PC-9 (cell line): Measurements from ENCODE around the gene C16orf90.

Experiments
- CTCF ChIP-seq: fragments of 200-600 bp; sonication (generic); conservative IDR thresholded peaks from 2 replicates; pipeline ENCODE4 v1.6.1; 2017; ENCODE audit warnings: mixed run types, antibody characterized with exemption, mild to moderate bottlenecking, moderate library complexity
- EZH2 ChIP-seq: fragments of 200-600 bp; sonication (generic); IDR thresholded peaks from 2 replicates; pipeline ENCODE4 v1.8.0; 2017; ENCODE audit warnings: antibody characterized with exemption, low read depth

DNA sequence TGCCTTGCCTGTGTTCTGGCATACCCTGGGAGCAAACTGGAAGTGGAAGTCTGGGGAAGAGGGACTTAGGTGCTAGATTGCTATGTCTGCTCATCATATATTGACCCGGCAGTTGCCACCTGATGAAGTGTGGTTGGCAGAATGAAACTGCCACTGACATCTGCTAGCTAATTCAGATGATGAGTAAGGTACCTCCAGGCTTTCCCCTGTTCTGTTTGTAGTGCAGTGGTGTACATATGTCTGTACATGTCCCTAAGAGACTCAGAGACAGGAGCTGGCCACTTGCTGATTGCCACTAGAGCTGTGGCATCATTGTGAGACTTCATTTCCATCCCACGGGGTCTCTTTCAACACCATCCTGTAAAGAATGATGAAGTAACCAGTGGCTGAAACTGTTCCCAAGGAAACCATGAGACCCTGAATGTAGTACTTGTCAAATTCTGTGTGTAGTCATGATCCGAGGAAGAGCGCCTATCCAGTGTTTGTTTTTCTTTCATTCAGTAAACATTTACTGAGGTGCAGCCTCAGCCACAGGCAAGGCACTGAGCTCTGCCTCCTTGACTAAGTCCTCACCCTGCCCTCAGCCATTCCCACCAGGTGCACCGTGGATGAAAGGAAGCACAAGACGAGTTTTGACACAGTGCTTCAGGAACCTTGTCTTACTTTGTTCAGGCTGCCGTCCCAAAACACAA, 18.7 kb upstream of the C16orf90 start:
- TF ChIP-seq EZH2 (no peak), CTCF (no peak)
